Measurements from ENCODE around the gene HOXD12.

Gene HOXD12

GRCh38 chr2:176096986-176097819 lies 2.4 kb upstream of the HOXD12 start:
- Histone ChIP-seq H3K36me3 (ENCODE audit: insufficient read depth, low read length) (no peaks in the 10 kb centered on the region), H3K9me3 (ENCODE audit: low read length) (peaks cover 3% of the 10 kb centered on the region), H3K4me1 (ENCODE audit: insufficient read depth, low read length) (peaks cover 13% of the 10 kb centered on the region), H3K4me3 (ENCODE audit: low read depth in 1 of 2, low read length in 2 of 2) (peak overlapping the region; percentile 36 to 51), H3K9ac (ENCODE audit: low read length) (no peak overlapping the region), H3K27me3 (ENCODE audit: control insufficient read depth in 1 of 2, insufficient read depth in 2 of 2, low read length in 2 of 2) (peaks cover 89 to 95% of the 10 kb centered on the region in 2 donors), H3K27ac (ENCODE audit: low read depth, low read length) (no peak overlapping the region)

GRCh38 chr2:176097820-176098365 lies 1.7 kb upstream of the HOXD12 start:
- H3K27ac ChIP-seq (ENCODE audit: low read depth, low read length): no peak overlapping the region
- H3K4me3 ChIP-seq (ENCODE audit: low read depth in 1 of 2, low read length in 2 of 2): peak overlapping the region in 1 of 2 donors; percentile 51
- H3K9me3 ChIP-seq (ENCODE audit: low read length): peaks cover 3% of the 10 kb centered on the region
- peaks cover 13% of the 10 kb centered on the region for H3K4me1 ChIP-seq (ENCODE audit: insufficient read depth, low read length)
- peaks cover 89 to 96% of the 10 kb centered on the region in 2 donors for H3K27me3 ChIP-seq (ENCODE audit: control insufficient read depth in 1 of 2, insufficient read depth in 2 of 2, low read length in 2 of 2)
- no peak overlapping the region for H3K9ac ChIP-seq (ENCODE audit: low read length)
- no peaks in the 10 kb centered on the region for H3K36me3 ChIP-seq (ENCODE audit: insufficient read depth, low read length)

GRCh38 chr2:176098366-176099158 lies 1.0 kb upstream of the HOXD12 start:
- no peak overlapping the region for H3K27ac ChIP-seq (ENCODE audit: low read depth, low read length)
- H3K36me3 ChIP-seq (ENCODE audit: insufficient read depth, low read length): no peaks in the 10 kb centered on the region
- peaks cover 9% of the 10 kb centered on the region for H3K4me1 ChIP-seq (ENCODE audit: insufficient read depth, low read length)
- H3K9ac ChIP-seq (ENCODE audit: low read length): no peak overlapping the region
- no peak overlapping the region for H3K4me3 ChIP-seq (ENCODE audit: low read depth in 1 of 2, low read length in 2 of 2)
- H3K9me3 ChIP-seq (ENCODE audit: low read length): peaks cover 3% of the 10 kb centered on the region
- peaks cover 85 to 96% of the 10 kb centered on the region in 2 donors for H3K27me3 ChIP-seq (ENCODE audit: control insufficient read depth in 1 of 2, insufficient read depth in 2 of 2, low read length in 2 of 2)

GRCh38 chr2:176099159-176099727 lies 352 bp upstream of the HOXD12 start:
- no peak overlapping the region for H3K4me3 ChIP-seq (ENCODE audit: low read depth in 1 of 2, low read length in 2 of 2)
- no peak overlapping the region for H3K9ac ChIP-seq (ENCODE audit: low read length)
- H3K4me1 ChIP-seq (ENCODE audit: insufficient read depth, low read length): peaks cover 14% of the 10 kb centered on the region
- H3K9me3 ChIP-seq (ENCODE audit: low read length): no peaks in the 10 kb centered on the region
- H3K27me3 ChIP-seq (ENCODE audit: control insufficient read depth in 1 of 2, insufficient read depth in 2 of 2, low read length in 2 of 2): peaks cover 82 to 96% of the 10 kb centered on the region in 2 donors
- no peak overlapping the region for H3K27ac ChIP-seq (ENCODE audit: low read depth, low read length)
- H3K36me3 ChIP-seq (ENCODE audit: insufficient read depth, low read length): no peaks in the 10 kb centered on the region

GRCh38 chr2:176100547-176101140 lies 1.0 kb downstream of the HOXD12 start:
- H3K4me3 ChIP-seq (ENCODE audit: low read depth in 1 of 2, low read length in 2 of 2): no peak overlapping the region
- no peak overlapping the region for H3K9ac ChIP-seq (ENCODE audit: low read length)
- no peaks in the 10 kb centered on the region for H3K36me3 ChIP-seq (ENCODE audit: insufficient read depth, low read length)
- H3K4me1 ChIP-seq (ENCODE audit: insufficient read depth, low read length): peaks cover 15% of the 10 kb centered on the region
- no peaks in the 10 kb centered on the region for H3K9me3 ChIP-seq (ENCODE audit: low read length)
- no peak overlapping the region for H3K27ac ChIP-seq (ENCODE audit: low read depth, low read length)
- peaks cover 79 to 96% of the 10 kb centered on the region in 2 donors for H3K27me3 ChIP-seq (ENCODE audit: control insufficient read depth in 1 of 2, insufficient read depth in 2 of 2, low read length in 2 of 2)

- no peak overlapping the region for H3K27ac ChIP-seq (ENCODE audit: low read depth, low read length)
- H3K4me3 ChIP-seq (ENCODE audit: low read depth in 1 of 2, low read length in 2 of 2): no peak overlapping the region
- peaks cover 74 to 96% of the 10 kb centered on the region in 2 donors for H3K27me3 ChIP-seq (ENCODE audit: control insufficient read depth in 1 of 2, insufficient read depth in 2 of 2, low read length in 2 of 2)
- no peaks in the 10 kb centered on the region for H3K9me3 ChIP-seq (ENCODE audit: low read length)
- no peaks in the 10 kb centered on the region for H3K36me3 ChIP-seq (ENCODE audit: insufficient read depth, low read length)
- H3K9ac ChIP-seq (ENCODE audit: low read length): no peak overlapping the region
- H3K4me1 ChIP-seq (ENCODE audit: insufficient read depth, low read length): peaks cover 18% of the 10 kb centered on the region
Observed at GRCh38 chr2:176101216-176101830, 1.7 kb downstream of the HOXD12 start.

GRCh38 chr2:176101842-176102241 lies 2.2 kb downstream of the HOXD12 start:
- peaks cover 69 to 96% of the 10 kb centered on the region in 2 donors for H3K27me3 ChIP-seq (ENCODE audit: control insufficient read depth in 1 of 2, insufficient read depth in 2 of 2, low read length in 2 of 2)
- H3K4me1 ChIP-seq (ENCODE audit: insufficient read depth, low read length): peaks cover 21% of the 10 kb centered on the region
- no peaks in the 10 kb centered on the region for H3K9me3 ChIP-seq (ENCODE audit: low read length)
- H3K36me3 ChIP-seq (ENCODE audit: insufficient read depth, low read length): no peaks in the 10 kb centered on the region
- no peak overlapping the region for H3K9ac ChIP-seq (ENCODE audit: low read length)
- H3K27ac ChIP-seq (ENCODE audit: low read depth, low read length): no peak overlapping the region
- H3K4me3 ChIP-seq (ENCODE audit: low read depth in 1 of 2, low read length in 2 of 2): no peak overlapping the region

GRCh38 chr2:176102309-176102866 lies 2.8 kb downstream of the HOXD12 start:
- Histone ChIP-seq H3K4me3 (ENCODE audit: low read depth in 1 of 2, low read length in 2 of 2) (no peak overlapping the region), H3K4me1 (ENCODE audit: insufficient read depth, low read length) (peaks cover 21% of the 10 kb centered on the region), H3K36me3 (ENCODE audit: insufficient read depth, low read length) (no peaks in the 10 kb centered on the region), H3K27me3 (ENCODE audit: control insufficient read depth in 1 of 2, insufficient read depth in 2 of 2, low read length in 2 of 2) (peaks cover 64 to 95% of the 10 kb centered on the region in 2 donors), H3K9me3 (ENCODE audit: low read length) (no peaks in the 10 kb centered on the region), H3K9ac (ENCODE audit: low read length) (no peak overlapping the region), H3K27ac (ENCODE audit: low read depth, low read length) (no peak overlapping the region)

GRCh38 chr2:176103194-176103593 lies 3.6 kb downstream of the HOXD12 start:
- H3K36me3 ChIP-seq (ENCODE audit: insufficient read depth, low read length): no peaks in the 10 kb centered on the region
- no peak overlapping the region for H3K27ac ChIP-seq (ENCODE audit: low read depth, low read length)
- H3K4me1 ChIP-seq (ENCODE audit: insufficient read depth, low read length): peaks cover 15% of the 10 kb centered on the region
- peaks cover 56 to 87% of the 10 kb centered on the region in 2 donors for H3K27me3 ChIP-seq (ENCODE audit: control insufficient read depth in 1 of 2, insufficient read depth in 2 of 2, low read length in 2 of 2)
- no peak overlapping the region for H3K9ac ChIP-seq (ENCODE audit: low read length)
- H3K9me3 ChIP-seq (ENCODE audit: low read length): no peaks in the 10 kb centered on the region
- no peak overlapping the region for H3K4me3 ChIP-seq (ENCODE audit: low read depth in 1 of 2, low read length in 2 of 2)

GRCh38 chr2:176103742-176104315 lies 4.2 kb downstream of the HOXD12 start:
- Histone ChIP-seq H3K9me3 (ENCODE audit: low read length) (no peaks in the 10 kb centered on the region), H3K4me3 (ENCODE audit: low read depth in 1 of 2, low read length in 2 of 2) (peak overlapping the region; percentile 41 to 65), H3K9ac (ENCODE audit: low read length) (peak overlapping the region; percentile 36), H3K36me3 (ENCODE audit: insufficient read depth, low read length) (no peaks in the 10 kb centered on the region), H3K4me1 (ENCODE audit: insufficient read depth, low read length) (peaks cover 15% of the 10 kb centered on the region), H3K27ac (ENCODE audit: low read depth, low read length) (peak overlapping the region; percentile 71), H3K27me3 (ENCODE audit: control insufficient read depth in 1 of 2, insufficient read depth in 2 of 2, low read length in 2 of 2) (peaks cover 50 to 82% of the 10 kb centered on the region in 2 donors)
